CD14-positive monocyte (primary cell): ENCODE data around the gene ARSB. TPM values are rescaled to one million over a fixed set of nuclear protein-coding genes. Genes with fewer than 3 reads are reported as not detected.
"Not testable (repeated sequence)": the region's sequence is repeated elsewhere in the genome, so short reads cannot be mapped to it uniquely, and the experiment has no call there.

Experiments used
- DNase-seq, 3 donors: peaks; one replicate each; pipeline ENCODE4 v3.0.0-alpha.2; 2011 to 2022
- H2AFZ ChIP-seq: 2 replicates; pipeline ENCODE4 v1.6.0; 2012; ENCODE audit warnings: mild to moderate bottlenecking, low read depth, low read length, inconsistent platforms; ENCODE audit not compliant: insufficient read depth, poor library complexity, severe bottlenecking
- H3K27ac ChIP-seq, 2 donors: 1 replicate in 1 of 2; 2 replicates in 1 of 2; pipeline ENCODE4 v1.5.1; 2012 to 2013; ENCODE audit warnings: low read length in 2 of 2, control low read depth in 1 of 2, inconsistent platforms in 1 of 2, low read depth in 1 of 2, mild to moderate bottlenecking in 1 of 2
- H3K27me3 ChIP-seq, 2 donors: one replicate each; pipeline versions ENCODE4 v1.6.0 to v1.6.1; 2011 to 2013; ENCODE audit warnings: low read length in 2 of 2; ENCODE audit not compliant: control insufficient read depth in 2 of 2, insufficient read depth in 2 of 2
- H3K36me3 ChIP-seq, 2 donors: replicated peaks in 1 of 2; 1 replicate in 1 of 2; 2 replicates in 1 of 2; pipeline versions ENCODE4 v1.5.1 to v1.6.1; 2012 to 2013; ENCODE audit warnings: low read length in 2 of 2, control low read depth in 1 of 2, inconsistent platforms in 1 of 2, mild to moderate bottlenecking in 1 of 2; ENCODE audit not compliant: insufficient read depth in 2 of 2, control insufficient read depth in 1 of 2
- H3K4me1 ChIP-seq, 2 donors: 1 replicate in 1 of 2; 2 replicates in 1 of 2; pipeline versions ENCODE4 v1.5.1 to v1.6.1; 2012 to 2013; ENCODE audit warnings: low read length in 2 of 2, control low read depth in 1 of 2, inconsistent platforms in 1 of 2, mild to moderate bottlenecking in 1 of 2, moderate library complexity in 1 of 2; ENCODE audit not compliant: insufficient read depth in 2 of 2, control insufficient read depth in 1 of 2
- H3K4me2 ChIP-seq: replicated peaks from 2 replicates; pipeline ENCODE3; 2012; ENCODE audit warnings: low read length, moderate library complexity, mild to moderate bottlenecking; ENCODE audit not compliant: poor library complexity, severe bottlenecking; ENCODE audit errors: extremely low read depth
- H3K4me3 ChIP-seq, 3 experiments: fragments of 200-600 bp in 1 of 3; sonication (generic) in 1 of 3; replicated peaks in 1 of 3; 1 replicate in 2 of 3; 2 replicates in 1 of 3; pipeline ENCODE4 v1.5.1; 2011 to 2013; ENCODE audit warnings: low read length in 3 of 3, mild to moderate bottlenecking in 3 of 3, control low read depth in 2 of 3, low read depth in 2 of 3, inconsistent platforms in 1 of 3, moderate library complexity in 1 of 3
- H3K79me2 ChIP-seq: 2 replicates; pipeline ENCODE4 v1.6.0; 2012; ENCODE audit warnings: mild to moderate bottlenecking, control low read depth, inconsistent platforms, low read length, moderate library complexity; ENCODE audit not compliant: insufficient read depth
- H3K9ac ChIP-seq: 2 replicates; pipeline ENCODE4 v1.6.0; 2017; ENCODE audit warnings: low read length, mild to moderate bottlenecking; ENCODE audit not compliant: insufficient read depth, poor library complexity, severe bottlenecking
- H3K9me3 ChIP-seq, 2 donors: replicated peaks in 1 of 2; 1 replicate in 1 of 2; 2 replicates in 1 of 2; pipeline versions ENCODE4 v1.5.1 to v1.6.1; 2012 to 2013; ENCODE audit warnings: low read length in 2 of 2, control low read depth in 1 of 2; ENCODE audit not compliant: control insufficient read depth in 1 of 2, insufficient read depth in 1 of 2
- H4K20me1 ChIP-seq: 2 replicates; pipeline ENCODE4 v1.6.0; 2012; ENCODE audit warnings: mild to moderate bottlenecking, low read length, control low read depth, moderate library complexity; ENCODE audit not compliant: insufficient read depth
- H3K27ac Mint-ChIP-seq, 7 donors: one replicate each; pipeline ENCODE4 v1.8.0; 2020; ENCODE audit warnings: mild to moderate bottlenecking in 7 of 7, mixed read lengths in 7 of 7, moderate library complexity in 6 of 7, inconsistent platforms in 2 of 7
- H3K27me3 Mint-ChIP-seq, 3 donors: one replicate each; pipeline ENCODE4 v1.8.0; 2021 to 2022; ENCODE audit warnings: low read depth in 3 of 3, mild to moderate bottlenecking in 3 of 3, mixed read lengths in 3 of 3, moderate library complexity in 3 of 3, inconsistent platforms in 1 of 3
- H3K36me3 Mint-ChIP-seq, 2 donors: one replicate each; pipeline ENCODE4 v1.8.0; 2020; ENCODE audit warnings: mixed read lengths in 2 of 2, inconsistent platforms in 1 of 2, mild to moderate bottlenecking in 1 of 2
- H3K4me1 Mint-ChIP-seq: one replicate; pipeline ENCODE4 v1.8.0; 2020; ENCODE audit warnings: mild to moderate bottlenecking, mixed read lengths
- H3K4me3 Mint-ChIP-seq, 2 donors: one replicate each; pipeline ENCODE4 v1.8.0; 2020; ENCODE audit warnings: mild to moderate bottlenecking in 2 of 2, mixed read lengths in 2 of 2, moderate library complexity in 1 of 2
- H3K9me3 Mint-ChIP-seq, 7 donors: one replicate each; pipeline ENCODE4 v1.8.0; 2020 to 2022; ENCODE audit warnings: mixed read lengths in 7 of 7, mild to moderate bottlenecking in 6 of 7, moderate library complexity in 6 of 7, inconsistent platforms in 2 of 7
- CTCF ChIP-seq: fragments of 200-600 bp; IDR thresholded peaks from one replicate; pipeline ENCODE4 v1.8.0; 2022; ENCODE audit warnings: antibody characterized with exemption, mild to moderate bottlenecking
- WGBS: methylation state at CpG from one replicate; pipeline ENCODE4 v1.1.5; 2013; ENCODE audit warnings: missing lambda C conversion rate; ENCODE audit not compliant: insufficient coverage; 5-methylcytosine and 5-hydroxymethylcytosine counted together
- intact Hi-C, 2 donors: fragments of 100-400 bp; cut with micrococcal nuclease; formaldehyde crosslinking; loops; one replicate each; pipeline versions ENCODE4 v1.15.0 to v1.15.1; 2023
- polyA plus RNA-seq, 3 donors: library from polyadenylated mRNA; depleted of rRNA in 1 of 3; unstranded in 2 of 3; stranded (reverse) in 1 of 3; fragments of 300-500 nt in 2 of 3; fragments of >200 nt in 1 of 3; fragmentation: Illumina TruSeq in 2 of 3; gene quantifications; 1 replicate in 2 of 3; 2 replicates in 1 of 3; pipeline ENCODE4 v1.2.3, GENCODE V29; 2012 to 2021

ARSB gene
- polyA plus RNA-seq, 3 donors = 18.0 to 28.7 (median 18.1) TPM

- Mint-ChIP-seq H3K4me1 (peaks cover 45% of the 10 kb centered on the region), H3K27me3 (peaks cover 0 to 3% (median 0%) of the 10 kb centered on the region in 3 donors), H3K4me3 (peak overlapping the region; percentile 86 to 90), H3K27ac (peak overlapping the region; percentile 65 to 87 (median 84)), H3K36me3 (no peaks in the 10 kb centered on the region), H3K9me3 (peaks cover 0 to 2% (median 0%) of the 10 kb centered on the region in 7 donors)
- Histone ChIP-seq H3K27me3 (no peaks in the 10 kb centered on the region), H2AFZ (peak overlapping the region; percentile 86), H4K20me1 (peaks cover 12% of the 10 kb centered on the region), H3K27ac (peak overlapping the region; percentile 71 to 88), H3K4me1 (peaks cover 35 to 50% of the 10 kb centered on the region in 2 donors), H3K9me3 (no peaks in the 10 kb centered on the region), H3K4me3 (peak overlapping the region; percentile 71 to 89 (median 82)), H3K9ac (peak overlapping the region; percentile 95), H3K79me2 (peaks cover 29% of the 10 kb centered on the region), H3K4me2 (peak overlapping the region; percentile 82), H3K36me3 (no peaks in the 10 kb centered on the region)
- DNase-seq = peak; percentile 50 to 63 (median 57)
- intact Hi-C loops = no loop called here
- WGBS = 0% methylated on average over 76 of the region's 79 CpGs
- TF ChIP-seq CTCF = peak; percentile 18
Observed at GRCh38 chr5:78984439-78985115, 533 bp downstream of the ARSB start.

GRCh38 chr5:78983601-78984438, 1.3 kb downstream of the ARSB start:
- Histone ChIP-seq H3K27me3 (no peaks in the 10 kb centered on the region), H2AFZ (peak overlapping the region; percentile 86), H3K9me3 (no peaks in the 10 kb centered on the region), H3K79me2 (peaks cover 29% of the 10 kb centered on the region), H3K4me1 (peaks cover 40 to 56% of the 10 kb centered on the region in 2 donors), H3K4me3 (peak overlapping the region; percentile 71 to 89 (median 82)), H3K4me2 (peak overlapping the region; percentile 82), H3K36me3 (no peaks in the 10 kb centered on the region), H3K27ac (peak overlapping the region; percentile 71 to 88), H4K20me1 (peaks cover 14% of the 10 kb centered on the region), H3K9ac (peak overlapping the region; percentile 95)
- TF ChIP-seq CTCF = no peak
- H3K27ac Mint-ChIP-seq = peak overlapping the region; percentile 65 to 87 (median 84)
- WGBS = 2% methylated on average over 7 of the region's 17 CpGs
- DNase-seq = no peak
- intact Hi-C loops = no loop called here
- H3K4me3 Mint-ChIP-seq = peak overlapping the region; percentile 86 to 90
- peaks cover 0 to 3% (median 0%) of the 10 kb centered on the region in 3 donors for H3K27me3 Mint-ChIP-seq
- H3K9me3 Mint-ChIP-seq = peaks cover 0 to 2% (median 0%) of the 10 kb centered on the region in 7 donors
- H3K4me1 Mint-ChIP-seq = peaks cover 52% of the 10 kb centered on the region
- H3K36me3 Mint-ChIP-seq = peaks cover 0 to 5% of the 10 kb centered on the region in 2 donors

GRCh38 chr5:78983194-78983593, 1.9 kb downstream of the ARSB start:
- H3K9me3 Mint-ChIP-seq, H3K36me3 ChIP-seq, intact Hi-C loops, H3K27me3 Mint-ChIP-seq, H3K27me3 ChIP-seq, H3K36me3 Mint-ChIP-seq, H2AFZ ChIP-seq, H3K9me3 ChIP-seq, H3K9ac ChIP-seq, H3K27ac ChIP-seq: not testable (repeated sequence)
- DNase-seq = peak in 2 of 3 donors; percentile 10 to 60
- H3K4me2 ChIP-seq = peak overlapping the region; percentile 82
- H3K4me1 ChIP-seq = peaks cover 40 to 58% of the 10 kb centered on the region in 2 donors
- Mint-ChIP-seq H3K4me3 (peak overlapping the region in 1 of 2 donors; percentile 86), H3K27ac (peak overlapping the region in 5 of 7 donors; percentile 3 to 70 (median 32)), H3K4me1 (peaks cover 53% of the 10 kb centered on the region)
- peaks cover 14% of the 10 kb centered on the region for H4K20me1 ChIP-seq
- WGBS = 95% methylated on average over 6 of the region's 9 CpGs
- H3K79me2 ChIP-seq = peaks cover 34% of the 10 kb centered on the region
- H3K4me3 ChIP-seq = peak overlapping the region in 1 of 3 experiments; percentile 89
